HEK293 (cell line): ENCODE data around the gene GCC1.

Experiments used
- GFI1B ChIP-seq: fragments of 450-650 bp; formaldehyde crosslinking; IDR thresholded peaks from 2 replicates; pipeline ENCODE4 v1.5.1; 2016; ENCODE audit warnings: missing biosample characterization, missing genetic modification characterization
- GLIS2 ChIP-seq: fragments of 450-650 bp; formaldehyde crosslinking; IDR thresholded peaks from 2 replicates; pipeline ENCODE4 v1.5.1; 2016; ENCODE audit warnings: missing biosample characterization, missing genetic modification characterization
- YY1 ChIP-seq: fragments of 450-650 bp; formaldehyde crosslinking; IDR thresholded peaks from 2 replicates; pipeline ENCODE4 v1.5.1; 2018; ENCODE audit warnings: missing biosample characterization, missing genetic modification characterization
- ZBTB17 ChIP-seq: fragments of 450-650 bp; formaldehyde crosslinking; IDR thresholded peaks from 2 replicates; pipeline ENCODE4 v1.5.1; 2016; ENCODE audit warnings: missing biosample characterization, missing genetic modification characterization
- ZNF391 ChIP-seq: fragments of 450-650 bp; formaldehyde crosslinking; IDR thresholded peaks from 2 replicates; pipeline ENCODE4 v1.5.1; 2016; ENCODE audit warnings: low read depth, missing biosample characterization, missing genetic modification characterization, borderline replicate concordance
- ZNF596 ChIP-seq: fragments of 450-650 bp; IDR thresholded peaks from 2 replicates; pipeline ENCODE4 v1.5.0; 2018; ENCODE audit warnings: missing biosample characterization, mild to moderate bottlenecking, missing genetic modification characterization, moderate library complexity
- TF ChIP-seq, protein P1 (sequence below): fragments of 450-650 bp; formaldehyde crosslinking; IDR thresholded peaks from 2 replicates; pipeline ENCODE4 v1.5.1; 2016; ENCODE audit warnings: missing biosample characterization, missing genetic modification characterization
- TF ChIP-seq, protein P2 (sequence below): sonication (generic); formaldehyde crosslinking; IDR thresholded peaks from 2 replicates; pipeline ENCODE4 v1.8.1; 2022; ENCODE audit warnings: mild to moderate bottlenecking, moderate library complexity, missing genetic modification reagents

DNA sequence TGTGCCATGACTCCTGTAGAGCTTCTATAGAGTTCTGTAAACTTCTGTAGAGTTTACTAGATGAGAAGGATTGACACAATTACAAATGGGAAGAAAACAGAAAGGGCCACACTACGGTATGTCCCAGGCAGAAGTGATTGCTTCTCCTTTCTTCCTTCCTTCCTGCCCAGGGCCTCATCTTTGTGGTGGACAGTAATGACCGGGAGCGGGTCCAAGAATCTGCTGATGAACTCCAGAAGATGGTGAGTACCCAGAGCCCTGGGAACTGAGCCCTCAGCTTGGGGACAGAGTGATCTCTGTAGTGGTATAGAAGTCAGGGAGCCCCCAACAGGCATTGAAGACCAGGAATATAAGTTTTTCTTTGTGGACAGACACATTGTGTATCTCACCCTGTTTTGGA, 4.5 kb upstream of the GCC1 start:
- TF ChIP-seq, protein P1, sequence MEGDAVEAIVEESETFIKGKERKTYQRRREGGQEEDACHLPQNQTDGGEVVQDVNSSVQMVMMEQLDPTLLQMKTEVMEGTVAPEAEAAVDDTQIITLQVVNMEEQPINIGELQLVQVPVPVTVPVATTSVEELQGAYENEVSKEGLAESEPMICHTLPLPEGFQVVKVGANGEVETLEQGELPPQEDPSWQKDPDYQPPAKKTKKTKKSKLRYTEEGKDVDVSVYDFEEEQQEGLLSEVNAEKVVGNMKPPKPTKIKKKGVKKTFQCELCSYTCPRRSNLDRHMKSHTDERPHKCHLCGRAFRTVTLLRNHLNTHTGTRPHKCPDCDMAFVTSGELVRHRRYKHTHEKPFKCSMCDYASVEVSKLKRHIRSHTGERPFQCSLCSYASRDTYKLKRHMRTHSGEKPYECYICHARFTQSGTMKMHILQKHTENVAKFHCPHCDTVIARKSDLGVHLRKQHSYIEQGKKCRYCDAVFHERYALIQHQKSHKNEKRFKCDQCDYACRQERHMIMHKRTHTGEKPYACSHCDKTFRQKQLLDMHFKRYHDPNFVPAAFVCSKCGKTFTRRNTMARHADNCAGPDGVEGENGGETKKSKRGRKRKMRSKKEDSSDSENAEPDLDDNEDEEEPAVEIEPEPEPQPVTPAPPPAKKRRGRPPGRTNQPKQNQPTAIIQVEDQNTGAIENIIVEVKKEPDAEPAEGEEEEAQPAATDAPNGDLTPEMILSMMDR (tag by site-specific recombination), result no peak
- no peak for TF ChIP-seq ZNF391 (tag by site-specific recombination)
- TF ChIP-seq GFI1B (tag by site-specific recombination), result no peak
- no peak for TF ChIP-seq GLIS2
- TF ChIP-seq, protein P2, sequence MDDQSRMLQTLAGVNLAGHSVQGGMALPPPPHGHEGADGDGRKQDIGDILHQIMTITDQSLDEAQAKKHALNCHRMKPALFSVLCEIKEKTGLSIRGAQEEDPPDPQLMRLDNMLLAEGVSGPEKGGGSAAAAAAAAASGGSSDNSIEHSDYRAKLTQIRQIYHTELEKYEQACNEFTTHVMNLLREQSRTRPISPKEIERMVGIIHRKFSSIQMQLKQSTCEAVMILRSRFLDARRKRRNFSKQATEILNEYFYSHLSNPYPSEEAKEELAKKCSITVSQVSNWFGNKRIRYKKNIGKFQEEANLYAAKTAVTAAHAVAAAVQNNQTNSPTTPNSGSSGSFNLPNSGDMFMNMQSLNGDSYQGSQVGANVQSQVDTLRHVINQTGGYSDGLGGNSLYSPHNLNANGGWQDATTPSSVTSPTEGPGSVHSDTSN, result no peak
- no peak for TF ChIP-seq ZNF596 (tag by site-specific recombination)
- TF ChIP-seq YY1 (tag by site-specific recombination), result no peak
- no peak for TF ChIP-seq ZBTB17
